ENCODE results near the gene RANBP1. TPM values are rescaled to one million over a fixed set of nuclear protein-coding genes. Genes with fewer than 3 reads are reported as not detected.
A peak's percentile ranks its signal among the peaks of the same experiment; 100 is the strongest.

RANBP1 gene
- total RNA-seq, 1 experiment from 2014 or later = 522 TPM

DNA sequence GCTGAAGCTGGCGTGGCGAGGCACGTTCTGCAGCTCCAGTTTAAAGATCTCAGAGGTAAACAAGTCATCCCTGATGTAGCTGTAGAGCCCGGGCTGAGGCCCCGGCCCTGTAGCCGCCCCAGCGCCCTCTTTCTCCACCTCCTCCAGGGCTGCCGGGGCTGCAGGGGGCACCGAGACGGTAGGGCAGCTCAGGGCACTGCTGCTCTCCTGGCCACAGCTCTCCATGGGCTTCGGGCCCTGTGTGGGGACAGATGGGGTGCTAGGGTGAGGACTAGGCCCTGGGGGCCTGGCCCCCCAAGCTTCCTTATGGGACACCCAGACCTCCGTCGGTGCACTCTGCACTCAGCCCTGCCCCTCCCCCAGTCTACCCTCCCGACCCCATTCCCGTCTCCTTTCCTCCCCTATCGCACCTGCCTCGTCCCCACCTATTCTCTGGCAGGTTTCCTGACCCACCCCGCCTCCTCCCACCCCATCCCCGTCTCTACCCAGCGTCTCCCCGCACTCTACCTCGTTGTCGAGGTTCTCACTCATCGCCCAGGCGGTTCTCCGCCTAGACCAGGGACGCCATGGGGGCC is 559 bp downstream of the RANBP1 start:
- H3K27ac Mint-ChIP-seq = peak overlapping the region in 2 of 3 experiments; percentile 77 to 85; a peak in 5 of 7 replicates
- no peak overlapping the region for H3K27ac ChIP-seq (ENCODE audit: insufficient read length, low read depth, low read length)
- H3K4me3 Mint-ChIP-seq = peak overlapping the region; percentile 85 to 91
- H3T11ph ChIP-seq (ENCODE audit: low read length) = no peak overlapping the region
- H3K9me3 Mint-ChIP-seq = no peaks in the 10 kb centered on the region
- H2BK15ac ChIP-seq (ENCODE audit: low read depth, low read length) = peak overlapping the region; percentile 37; the same call in 1 of the 2 replicates
- H3K18ac ChIP-seq (ENCODE audit: insufficient read length, low read depth, low read length) = peak overlapping the region; percentile 71
- peak overlapping the region; percentile 88; the same call in 1 of the 2 replicates for H3K14ac ChIP-seq (ENCODE audit: insufficient read depth, low read length)
- H2BK12ac ChIP-seq (ENCODE audit: insufficient read length, low read depth, low read length) = no peak overlapping the region
- H3K9ac ChIP-seq (ENCODE audit: extremely low read depth, insufficient read length, low read length) = peak overlapping the region; percentile 82
- no peaks in the 10 kb centered on the region for H3K9me3 ChIP-seq (ENCODE audit: control insufficient read depth, low read depth, low read length)
- H2AFZ ChIP-seq (ENCODE audit: low read length) = no peak overlapping the region
- H2BK5ac ChIP-seq (ENCODE audit: insufficient read length, low read length) = no peak overlapping the region
- no peaks in the 10 kb centered on the region for H4K20me1 ChIP-seq (ENCODE audit: control insufficient read depth, insufficient read depth, insufficient read length)
- H3K4me2 ChIP-seq (ENCODE audit: insufficient read depth, insufficient read length, low read length) = peak overlapping the region; percentile 66
- H3K4me1 ChIP-seq (ENCODE audit: insufficient read depth, low read length) = no peaks in the 10 kb centered on the region
- TF ChIP-seq CTCF (conservative IDR thresholded peaks at IDR 0.05) = no peak
- H4K8ac ChIP-seq (replicated peaks; ENCODE audit: insufficient read length, low read depth, low read length) = no peak overlapping the region
- peaks cover 33% of the 10 kb centered on the region for H3K79me2 ChIP-seq (ENCODE audit: insufficient read depth, low read length)
- H3K23ac ChIP-seq (ENCODE audit: insufficient read length, low read depth, low read length) = no peak overlapping the region
- H3K36me3 Mint-ChIP-seq (ENCODE audit: insufficient read depth in 1 of 3, low read depth in 3 of 3) = peaks cover 36 to 59% (median 52%) of the 10 kb centered on the region in 3 experiments
- no peaks in the 10 kb centered on the region for H3K27me3 ChIP-seq (ENCODE audit: insufficient read depth, low read length)
- H2AK5ac ChIP-seq (ENCODE audit: insufficient read length, low read length) = no peak overlapping the region
- WGBS (ENCODE audit: extremely low coverage, insufficient read length, low lambda C conversion rate) = no CpG with 5 or more reads among the region's 27 CpGs
- H2BK120ac ChIP-seq (ENCODE audit: low read depth, low read length, poor library complexity, severe bottlenecking) = no peak overlapping the region
- no peak overlapping the region for H3K56ac ChIP-seq (ENCODE audit: insufficient read length, low read depth, low read length)
- 0 out of 2 replicates have a peak overlapping the region, but pooled peaks have one; percentile 15 for H3K4ac ChIP-seq (ENCODE audit: low read depth, low read length)
- H3K79me1 ChIP-seq (ENCODE audit: insufficient read depth, low read depth, low read length, poor library complexity, severe bottlenecking) = peaks cover 12% of the 10 kb centered on the region
- no peak overlapping the region for H4K91ac ChIP-seq (ENCODE audit: insufficient read length, low read depth, low read length)
- DNase-seq = no peak
- no peak overlapping the region for H2BK20ac ChIP-seq (ENCODE audit: low read depth, low read length, poor library complexity, severe bottlenecking)
- no peaks in the 10 kb centered on the region for H3K27me3 Mint-ChIP-seq (ENCODE audit: low read depth)
- H4K5ac ChIP-seq (ENCODE audit: insufficient read length, low read depth, low read length) = no peak overlapping the region
- peaks cover 12 to 14% of the 10 kb centered on the region in 2 experiments for H3K4me1 Mint-ChIP-seq
- H3K23me2 ChIP-seq (ENCODE audit: insufficient read length, low read depth, low read length, poor library complexity, severe bottlenecking) = peaks cover 8% of the 10 kb centered on the region

All from H9 (cell line).